H1 (cell line): ENCODE data around the gene SHROOM2. TPM values are rescaled to one million over a fixed set of nuclear protein-coding genes. Genes with fewer than 3 reads are reported as not detected.

Source experiments
- CTCF ChIA-PET: fragments of 300-600 bp; sonication (Branson Sonifier 250); formaldehyde crosslinking; loops from one replicate; lab custom pipeline; 2021; ENCODE audit not compliant: partially characterized antibody; lab: Charles Lee
- POLR2A ChIA-PET: fragments of 300-600 bp; sonication (Branson Sonifier 250); formaldehyde crosslinking; loops from one replicate; lab custom pipeline; 2021; ENCODE audit warnings: inconsistent platforms; ENCODE audit not compliant: partially characterized antibody; lab: Charles Lee
- DNase-seq, 2 experiments: peaks; one replicate each; pipeline versions ENCODE4 v3.0.0 to v3.0.0-alpha.2; 2010 to 2022; ENCODE audit warnings: low spot score in 2 of 2, low read depth in 1 of 2, mixed read lengths in 1 of 2
- FAIRE-seq: peaks from 2 replicates; lab custom pipeline; 2011; peaks lifted over from hg19 to GRCh38; lab: Jason Lieb, UNC
- H2AFZ ChIP-seq: 2 replicates; pipeline ENCODE4 v1.8.1; 2012; ENCODE audit warnings: low read length, inconsistent platforms
- H2AK5ac ChIP-seq: 2 replicates; pipeline ENCODE4 v1.6.1; 2013; ENCODE audit warnings: low read depth, low read length
- H2BK120ac ChIP-seq: replicated peaks from 2 replicates; pipeline ENCODE3; 2013; ENCODE audit warnings: low read depth, low read length, inconsistent platforms
- H2BK12ac ChIP-seq: 2 replicates; pipeline ENCODE4 v1.6.1; 2013; ENCODE audit warnings: low read depth, low read length
- H2BK15ac ChIP-seq: 2 replicates; pipeline ENCODE4 v1.6.1; 2013; ENCODE audit warnings: low read length
- H2BK20ac ChIP-seq: 2 replicates; pipeline ENCODE4 v1.6.1; 2013; ENCODE audit warnings: low read length
- H2BK5ac ChIP-seq: 2 replicates; pipeline ENCODE4 v1.6.1; 2013; ENCODE audit warnings: low read depth, low read length
- H3K14ac ChIP-seq: 2 replicates; pipeline ENCODE4 v1.6.1; 2013; ENCODE audit warnings: inconsistent platforms; ENCODE audit not compliant: insufficient read length
- H3K18ac ChIP-seq: 2 replicates; pipeline ENCODE4 v1.6.1; 2013; ENCODE audit warnings: low read length; ENCODE audit errors: extremely low read depth
- H3K23ac ChIP-seq: 2 replicates; pipeline ENCODE4 v1.6.1; 2013; ENCODE audit warnings: inconsistent platforms; ENCODE audit not compliant: insufficient read length
- H3K23me2 ChIP-seq: 2 replicates; pipeline ENCODE4 v1.6.1; 2013; ENCODE audit warnings: low read depth, low read length
- H3K27ac ChIP-seq: 2 replicates; pipeline ENCODE4 v1.6.1; 2011; ENCODE audit warnings: low read depth, low read length, inconsistent platforms
- H3K27me3 ChIP-seq, 4 experiments: replicated peaks in 1 of 4; 1 replicate in 1 of 4; 2 replicates in 3 of 4; pipeline versions ENCODE4 v1.6.1 to v1.8.1; 2011 to 2013; ENCODE audit warnings: low read length in 3 of 4, mild to moderate bottlenecking in 3 of 4, inconsistent platforms in 2 of 4, mixed read lengths in 2 of 4, moderate library complexity in 1 of 4; ENCODE audit not compliant: control insufficient read depth in 3 of 4, insufficient read depth in 3 of 4; ENCODE audit errors: extremely low read depth in 1 of 4
- H3K36me3 ChIP-seq, 4 experiments: 2 replicates each; pipeline versions ENCODE4 v1.6.1 to v1.8.1; 2011 to 2013; ENCODE audit warnings: mild to moderate bottlenecking in 4 of 4, low read length in 3 of 4, moderate library complexity in 2 of 4, control low read depth in 1 of 4, inconsistent platforms in 1 of 4; ENCODE audit not compliant: insufficient read depth in 4 of 4, control insufficient read depth in 2 of 4
- H3K4ac ChIP-seq: replicated peaks from 2 replicates; pipeline ENCODE3; 2013; ENCODE audit warnings: low read length, low read depth, mixed read lengths, inconsistent platforms; ENCODE audit not compliant: insufficient read length
- H3K4me1 ChIP-seq, 4 experiments: replicated peaks in 1 of 4; 1 replicate in 1 of 4; 2 replicates in 3 of 4; pipeline versions ENCODE4 v1.6.1 to v1.8.1; 2011 to 2013; ENCODE audit warnings: low read length in 3 of 4, inconsistent platforms in 2 of 4, mixed read lengths in 1 of 4; ENCODE audit not compliant: insufficient read depth in 4 of 4, control insufficient read depth in 3 of 4
- H3K4me2 ChIP-seq, 2 experiments: 2 replicates each; pipeline versions ENCODE4 v1.6.1 to v1.8.1; 2011 to 2013; ENCODE audit warnings: low read depth in 2 of 2, low read length in 2 of 2, control low read depth in 1 of 2, inconsistent platforms in 1 of 2, mild to moderate bottlenecking in 1 of 2; ENCODE audit not compliant: insufficient read depth in 1 of 2
- H3K4me3 ChIP-seq, 4 experiments: fragments of 200-600, 300-600 bp in 1 of 4; sonication (generic), shearing (Covaris generic), sonication (Bioruptor Twin) in 1 of 4; 2 replicates each; pipeline versions ENCODE4 v1.5.1 to v1.8.1; 2011 to 2016; ENCODE audit warnings: low read length in 4 of 4, low read depth in 3 of 4, control low read depth in 2 of 4, inconsistent platforms in 2 of 4, mild to moderate bottlenecking in 2 of 4, mixed read lengths in 1 of 4, moderate library complexity in 1 of 4; ENCODE audit not compliant: insufficient read depth in 2 of 4; ENCODE audit errors: extremely low read depth in 1 of 4
- H3K56ac ChIP-seq: replicated peaks from 2 replicates; pipeline ENCODE3; 2013; ENCODE audit warnings: low read depth, mild to moderate bottlenecking, mixed read lengths, low read length, inconsistent platforms; ENCODE audit not compliant: insufficient read length
- H3K79me1 ChIP-seq: 2 replicates; pipeline ENCODE4 v1.6.1; 2013; ENCODE audit warnings: low read depth, low read length, control low read depth
- H3K79me2 ChIP-seq, 2 experiments: 2 replicates each; pipeline versions ENCODE4 v1.6.1 to v1.8.1; 2012 to 2013; ENCODE audit warnings: low read length in 2 of 2, mild to moderate bottlenecking in 2 of 2, inconsistent platforms in 1 of 2; ENCODE audit not compliant: insufficient read depth in 2 of 2, control insufficient read depth in 1 of 2
- H3K9ac ChIP-seq, 4 experiments: replicated peaks in 1 of 4; 1 replicate in 1 of 4; 2 replicates in 3 of 4; pipeline versions ENCODE4 v1.6.1 to v1.8.1; 2011 to 2013; ENCODE audit warnings: low read depth in 3 of 4, low read length in 3 of 4, control low read depth in 2 of 4, mild to moderate bottlenecking in 2 of 4, moderate library complexity in 2 of 4, inconsistent platforms in 1 of 4; ENCODE audit errors: extremely low read depth in 1 of 4
- H3K9me3 ChIP-seq, 2 experiments: 2 replicates each; pipeline versions ENCODE4 v1.6.1 to v1.8.1; 2012 to 2013; ENCODE audit warnings: mild to moderate bottlenecking in 2 of 2, moderate library complexity in 2 of 2, control low read depth in 1 of 2, inconsistent platforms in 1 of 2, low read depth in 1 of 2, low read length in 1 of 2, mixed read lengths in 1 of 2; ENCODE audit not compliant: insufficient read depth in 2 of 2
- H4K20me1 ChIP-seq, 2 experiments: replicated peaks in 1 of 2; 2 replicates each; pipeline versions ENCODE3 to v1.8.1; 2011 to 2013; ENCODE audit warnings: inconsistent platforms in 2 of 2, low read length in 2 of 2, mild to moderate bottlenecking in 1 of 2; ENCODE audit not compliant: insufficient read depth in 2 of 2, control insufficient read depth in 1 of 2
- H4K5ac ChIP-seq: 2 replicates; pipeline ENCODE4 v1.6.1; 2013; ENCODE audit warnings: low read length, low read depth, mixed read lengths, inconsistent platforms; ENCODE audit not compliant: insufficient read length
- H4K8ac ChIP-seq: 2 replicates; pipeline ENCODE4 v1.8.0; 2013; ENCODE audit warnings: mild to moderate bottlenecking, moderate library complexity, low read length, inconsistent platforms; ENCODE audit not compliant: insufficient read depth; ENCODE audit errors: extremely low read depth
- H4K91ac ChIP-seq: replicated peaks from 2 replicates; pipeline ENCODE3; 2013; ENCODE audit warnings: low read length, mixed read lengths, inconsistent platforms; ENCODE audit not compliant: insufficient read length
- ASH2L ChIP-seq: fragments of 200-600, 300-600 bp; sonication (generic); IDR thresholded peaks from one replicate; pipeline ENCODE4 v1.7.1; 2017; ENCODE audit warnings: low read length
- CBX5 ChIP-seq: fragments of 300-800, 300-1000 bp; sonication (generic); IDR thresholded peaks from 2 replicates; pipeline ENCODE4 v1.7.1; 2016; ENCODE audit warnings: antibody characterized with exemption, low read length, low read depth
- CTCF ChIP-seq, 3 experiments: IDR thresholded peaks; 1 replicate in 2 of 3; 2 replicates in 1 of 3; pipeline versions ENCODE4 v1.5.1 to v1.6.1; 2011; ENCODE audit warnings: low read length in 3 of 3, mild to moderate bottlenecking in 3 of 3, inconsistent platforms in 2 of 3, low read depth in 1 of 3, moderate library complexity in 1 of 3; ENCODE audit not compliant: insufficient read depth in 1 of 3; ENCODE audit errors: control extremely low read depth in 1 of 3
- EP300 ChIP-seq, 2 experiments: IDR thresholded peaks; 1 replicate in 1 of 2; 2 replicates in 1 of 2; pipeline ENCODE4 v1.6.1; 2011 to 2012; ENCODE audit warnings: low read depth in 2 of 2, low read length in 2 of 2, mild to moderate bottlenecking in 2 of 2, borderline replicate concordance in 1 of 2, inconsistent platforms in 1 of 2, moderate library complexity in 1 of 2
- MAFK ChIP-seq: IDR thresholded peaks from 2 replicates; pipeline ENCODE4 v1.6.1; 2012; ENCODE audit warnings: low read depth, mild to moderate bottlenecking, improper control_type of control experiment, low read length
- SP4 ChIP-seq: IDR thresholded peaks from 2 replicates; pipeline ENCODE4 v1.6.1; 2012; ENCODE audit warnings: low read length, inconsistent platforms
- TEAD4 ChIP-seq: IDR thresholded peaks from 2 replicates; pipeline ENCODE4 v1.6.1; 2012; ENCODE audit warnings: low read depth, low read length, inconsistent platforms, mixed read lengths
- WGBS, 2 experiments: shearing (Covaris generic) in 1 of 2; methylation state at CpG; one replicate each; pipeline versions ENCODE4 v1.1.6 to v1.1.7; 2013 to 2015; ENCODE audit warnings: low lambda C conversion rate in 2 of 2, mixed read lengths in 2 of 2, inconsistent platforms in 1 of 2, low coverage in 1 of 2, missing lambda C conversion rate in 1 of 2; ENCODE audit not compliant: insufficient replicate concordance in 2 of 2, insufficient coverage in 1 of 2, insufficient read length in 1 of 2; ENCODE audit errors: extremely low coverage in 1 of 2, missing lambda C conversion rate in 1 of 2; 5-methylcytosine and 5-hydroxymethylcytosine counted together
- polyA plus RNA-seq, 7 experiments: library from polyadenylated mRNA; depleted of rRNA in 3 of 7; stranded (reverse) in 5 of 7; unstranded in 2 of 7; fragments of >200 nt in 5 of 7; fragments of 200-250 nt in 2 of 7; gene quantifications; 1 replicate in 5 of 7; 2 replicates in 1 of 7; 4 replicates in 1 of 7; pipeline versions ENCODE4 v1.2.1 to v1.2.3, GENCODE V29; 2011 to 2013; ENCODE audit warnings: missing spikeins in 2 of 7, mixed read lengths in 2 of 7
- total RNA-seq: library from RNA; stranded (reverse); fragmentation: NEBNext Ultra II Directional; extraction: Animal tissue kit (Norgen Biotek cat#: 25700); gene quantifications from 2 replicates; pipeline ENCODE4 v1.2.1, GENCODE V29; 2021
- TF ChIP-seq, protein P1 (sequence below): IDR thresholded peaks from 2 replicates; pipeline ENCODE4 v1.6.1; 2012; ENCODE audit warnings: low read length, inconsistent platforms

SHROOM2 gene
- total and polyA plus RNA-seq, 2 of the 8 experiments (the other 6 are each of a cell fraction or from before 2014, with no cell fraction given): 3.4 to 14.2 TPM

GRCh38 chrX:9844936-9845577 is 58.8 kb downstream of the SHROOM2 start:
- FAIRE-seq: no peak
- Histone ChIP-seq H3K14ac (no peak overlapping the region), H4K91ac (no peak overlapping the region), H2BK20ac (no peak overlapping the region), H4K5ac (no peak overlapping the region), H3K4me1 (peaks cover 1 to 16% (median 4%) of the 10 kb centered on the region in 4 experiments; a peak in 5 of 7 replicates), H3K4me3 (no peak overlapping the region), H3K79me2 (peaks cover 0 to 17% of the 10 kb centered on the region in 2 experiments; a peak in 2 of 4 replicates), H3K4ac (no peak overlapping the region), H3K27ac (no peak overlapping the region), H4K20me1 (peaks cover 0 to 2% of the 10 kb centered on the region in 2 experiments), H3K56ac (no peak overlapping the region), H2BK5ac (no peak overlapping the region), H3K23ac (no peak overlapping the region), H4K8ac (no peak overlapping the region), H3K9me3 (no peaks in the 10 kb centered on the region), H3K36me3 (no peaks in the 10 kb centered on the region), H3K27me3 (no peaks in the 10 kb centered on the region), H2BK12ac (no peak overlapping the region), H3K23me2 (no peaks in the 10 kb centered on the region), H3K9ac (no peak overlapping the region), H2BK15ac (no peak overlapping the region), H2BK120ac (no peak overlapping the region), H3K18ac (no peak overlapping the region), H3K4me2 (no peak overlapping the region), H2AK5ac (no peak overlapping the region), H2AFZ (no peak overlapping the region), H3K79me1 (no peaks in the 10 kb centered on the region)
- TF ChIP-seq CTCF (IDR thresholded peaks at IDR 0.05; ENCODE audit: control extremely low read depth in 1 of 3, insufficient read depth in 1 of 3, low read depth in 1 of 3, low read length in 3 of 3) (no peak), CBX5 (no peak), ASH2L (no peak), MAFK (no peak), TEAD4 (no peak), SP4 (no peak), EP300 (IDR thresholded peaks at IDR 0.05; ENCODE audit: borderline replicate concordance in 1 of 2, low read depth in 2 of 2, low read length in 2 of 2) (no peak)
- TF ChIP-seq, protein P1, sequence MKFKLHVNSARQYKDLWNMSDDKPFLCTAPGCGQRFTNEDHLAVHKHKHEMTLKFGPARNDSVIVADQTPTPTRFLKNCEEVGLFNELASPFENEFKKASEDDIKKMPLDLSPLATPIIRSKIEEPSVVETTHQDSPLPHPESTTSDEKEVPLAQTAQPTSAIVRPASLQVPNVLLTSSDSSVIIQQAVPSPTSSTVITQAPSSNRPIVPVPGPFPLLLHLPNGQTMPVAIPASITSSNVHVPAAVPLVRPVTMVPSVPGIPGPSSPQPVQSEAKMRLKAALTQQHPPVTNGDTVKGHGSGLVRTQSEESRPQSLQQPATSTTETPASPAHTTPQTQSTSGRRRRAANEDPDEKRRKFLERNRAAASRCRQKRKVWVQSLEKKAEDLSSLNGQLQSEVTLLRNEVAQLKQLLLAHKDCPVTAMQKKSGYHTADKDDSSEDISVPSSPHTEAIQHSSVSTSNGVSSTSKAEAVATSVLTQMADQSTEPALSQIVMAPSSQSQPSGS: no peak
- 95% methylated on average over 7 of the region's 7 CpGs; no CpG with 5 or more reads in 1 of the 2 experiments for WGBS, 2 experiments
- ChIA-PET POLR2A (no interaction called here), CTCF (no interaction called here)
- DNase-seq: no peak
